ENCODE results near the gene HDAC8. TPM values are rescaled to one million over a fixed set of nuclear protein-coding genes. Genes with fewer than 3 reads are reported as not detected.

The HDAC8 gene
- total RNA-seq, result 30.1 and 30.7 TPM in 2 replicates
- long read RNA-seq, transcript HDAC8-207 (11 exons, 2,110 nt), result major isoform, 61 of 116 reads
- long read RNA-seq, transcript HDAC8-214 (8 exons, 2,373 nt), result minor isoform, 16 of 116 reads
- long read RNA-seq, transcript HDAC8-208 (10 exons, 1,710 nt), result minor isoform, 7 of 116 reads
- long read RNA-seq, partial matches to known transcripts, result 1 of 116 reads
- long read RNA-seq, other reads (novel, unspliced or antisense), result 16 of 116 reads

DNA sequence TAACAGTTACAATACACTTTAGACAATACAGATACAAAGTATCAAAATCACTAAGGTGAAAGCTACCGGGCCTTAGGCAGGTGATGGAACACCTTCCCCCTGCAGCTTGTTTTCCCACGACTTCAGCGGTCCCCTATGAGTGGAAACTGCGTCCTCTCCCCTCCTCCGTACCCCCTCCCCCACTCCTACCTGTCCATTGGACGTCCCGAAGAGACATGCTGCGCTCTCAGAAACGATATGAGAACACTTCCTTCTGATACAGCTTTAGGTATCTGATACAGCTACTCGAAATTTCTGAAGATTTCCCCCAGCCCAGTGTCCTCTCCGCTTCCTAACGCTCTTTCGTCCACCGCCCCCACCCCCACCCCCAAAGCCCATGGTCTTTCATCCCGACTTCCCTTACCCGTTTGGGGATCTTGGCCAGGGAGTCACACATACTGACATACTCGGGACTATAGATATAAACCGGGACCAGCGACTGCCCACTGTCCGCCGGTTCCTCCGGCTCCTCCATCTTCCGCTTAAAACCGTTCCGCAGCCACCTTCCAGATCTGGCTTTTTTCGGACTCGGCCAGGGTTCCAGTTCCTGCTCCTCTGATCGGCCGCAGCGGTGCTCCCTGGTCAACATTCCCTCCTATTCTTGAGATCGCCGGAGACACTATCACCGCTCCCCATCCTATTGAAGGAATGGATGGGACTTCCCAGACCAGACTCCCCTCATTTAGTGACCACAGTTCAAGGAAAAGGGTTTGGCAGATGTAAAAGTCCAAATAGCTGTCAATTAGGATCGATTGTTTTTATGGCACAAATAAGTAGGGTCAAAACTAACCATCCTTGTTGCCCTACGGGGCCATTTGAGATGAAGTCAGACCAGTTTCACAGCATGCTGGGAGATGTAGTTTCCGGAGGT lies at the start of gene HDAC8:
Gene HDAC8, minus strand, starts transcription at position 596 of the 910 bp plus-strand sequence. Its CDS starts 82 bp downstream, at position 514.
- Mint-ChIP-seq H3K27ac (ENCODE audit: unreplicated experiment) (peak within 1 kb of the TSS; percentile 89), H3K9me3 (ENCODE audit: unreplicated experiment) (peaks cover 4% of the 10 kb centered on the region), H3K4me3 (ENCODE audit: unreplicated experiment) (peak within 1 kb of the TSS; percentile 83), H3K27me3 (ENCODE audit: unreplicated experiment) (peaks cover 6% of the 10 kb centered on the region), H3K36me3 (ENCODE audit: unreplicated experiment) (peaks cover 5% of the 10 kb centered on the region), H3K4me1 (ENCODE audit: unreplicated experiment) (peaks cover 6% of the 10 kb centered on the region)
- DNase-seq (ENCODE audit: extremely low spot score, unreplicated experiment), result no peak
- TF ChIP-seq, protein P1, sequence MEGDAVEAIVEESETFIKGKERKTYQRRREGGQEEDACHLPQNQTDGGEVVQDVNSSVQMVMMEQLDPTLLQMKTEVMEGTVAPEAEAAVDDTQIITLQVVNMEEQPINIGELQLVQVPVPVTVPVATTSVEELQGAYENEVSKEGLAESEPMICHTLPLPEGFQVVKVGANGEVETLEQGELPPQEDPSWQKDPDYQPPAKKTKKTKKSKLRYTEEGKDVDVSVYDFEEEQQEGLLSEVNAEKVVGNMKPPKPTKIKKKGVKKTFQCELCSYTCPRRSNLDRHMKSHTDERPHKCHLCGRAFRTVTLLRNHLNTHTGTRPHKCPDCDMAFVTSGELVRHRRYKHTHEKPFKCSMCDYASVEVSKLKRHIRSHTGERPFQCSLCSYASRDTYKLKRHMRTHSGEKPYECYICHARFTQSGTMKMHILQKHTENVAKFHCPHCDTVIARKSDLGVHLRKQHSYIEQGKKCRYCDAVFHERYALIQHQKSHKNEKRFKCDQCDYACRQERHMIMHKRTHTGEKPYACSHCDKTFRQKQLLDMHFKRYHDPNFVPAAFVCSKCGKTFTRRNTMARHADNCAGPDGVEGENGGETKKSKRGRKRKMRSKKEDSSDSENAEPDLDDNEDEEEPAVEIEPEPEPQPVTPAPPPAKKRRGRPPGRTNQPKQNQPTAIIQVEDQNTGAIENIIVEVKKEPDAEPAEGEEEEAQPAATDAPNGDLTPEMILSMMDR (IDR thresholded peaks at IDR 0.05), result no peak

- Mint-ChIP-seq H3K9me3 (ENCODE audit: unreplicated experiment) (peaks cover 6% of the 10 kb centered on the region), H3K4me3 (ENCODE audit: unreplicated experiment) (no peak overlapping the region), H3K27ac (ENCODE audit: unreplicated experiment) (peak overlapping the region; percentile 88), H3K4me1 (ENCODE audit: unreplicated experiment) (peaks cover 24% of the 10 kb centered on the region), H3K27me3 (ENCODE audit: unreplicated experiment) (no peaks in the 10 kb centered on the region), H3K36me3 (ENCODE audit: unreplicated experiment) (no peaks in the 10 kb centered on the region)
- TF ChIP-seq, protein P1 (IDR thresholded peaks at IDR 0.05), result no peak
- no peak for DNase-seq (ENCODE audit: extremely low spot score, unreplicated experiment)
These were observed 49.2 kb upstream of the HDAC8 start for GRCh38 chrX:72621625-72622485.

DNA sequence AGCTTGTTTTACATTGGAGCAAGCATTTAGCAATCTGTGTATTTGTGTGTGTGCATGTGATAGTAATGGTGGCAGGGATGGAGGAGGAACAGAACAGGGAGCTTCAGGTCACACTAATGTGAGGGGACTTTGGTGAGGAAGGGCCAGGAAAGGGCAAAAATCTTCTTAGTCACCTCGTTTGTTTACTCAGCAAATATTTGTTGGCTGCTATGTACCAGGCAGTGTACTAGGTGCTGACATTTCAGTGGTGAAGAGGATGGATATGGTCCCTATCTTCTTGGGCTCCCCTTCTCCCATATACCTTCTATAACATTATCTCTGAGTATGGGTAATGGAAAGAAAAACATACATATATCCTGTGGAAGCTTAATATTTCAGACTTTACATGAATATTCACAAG lies 48.5 kb upstream of the HDAC8 start:
- peaks cover 24% of the 10 kb centered on the region for H3K4me1 Mint-ChIP-seq (ENCODE audit: unreplicated experiment)
- TF ChIP-seq, protein P1 (IDR thresholded peaks at IDR 0.05), result no peak

GRCh38 chrX:72620550-72621145 lies 48.0 kb upstream of the HDAC8 start:
- Mint-ChIP-seq H3K9me3 (ENCODE audit: unreplicated experiment) (peaks cover 6% of the 10 kb centered on the region), H3K36me3 (ENCODE audit: unreplicated experiment) (no peaks in the 10 kb centered on the region), H3K27ac (ENCODE audit: unreplicated experiment) (peak overlapping the region; percentile 88), H3K27me3 (ENCODE audit: unreplicated experiment) (no peaks in the 10 kb centered on the region), H3K4me1 (ENCODE audit: unreplicated experiment) (peaks cover 24% of the 10 kb centered on the region), H3K4me3 (ENCODE audit: unreplicated experiment) (no peak overlapping the region)
- DNase-seq (ENCODE audit: extremely low spot score, unreplicated experiment), result no peak
- TF ChIP-seq, protein P1 (IDR thresholded peaks at IDR 0.05), result no peak

More for the DNA sequence above, 48.5 kb upstream of the HDAC8 start:
- DNase-seq (ENCODE audit: extremely low spot score, unreplicated experiment), result no peak
- Mint-ChIP-seq H3K27me3 (ENCODE audit: unreplicated experiment) (no peaks in the 10 kb centered on the region), H3K36me3 (ENCODE audit: unreplicated experiment) (no peaks in the 10 kb centered on the region), H3K27ac (ENCODE audit: unreplicated experiment) (peak overlapping the region; percentile 88), H3K9me3 (ENCODE audit: unreplicated experiment) (peaks cover 6% of the 10 kb centered on the region), H3K4me3 (ENCODE audit: unreplicated experiment) (no peak overlapping the region)

All from osteocyte (in vitro differentiated cells).